HUES48 (cell line): ENCODE measurements around the gene YTHDF1.

Source experiments
- H3K27ac ChIP-seq: one replicate; pipeline ENCODE4 v1.7.0; 2013; ENCODE audit warnings: low read depth, low read length, inconsistent platforms
- H3K27me3 ChIP-seq: 2 replicates; pipeline ENCODE4 v1.6.1; 2013; ENCODE audit warnings: mild to moderate bottlenecking, low read length; ENCODE audit not compliant: control insufficient read depth, insufficient read depth
- H3K36me3 ChIP-seq: 2 replicates; pipeline ENCODE4 v1.6.1; 2013; ENCODE audit warnings: low read length; ENCODE audit not compliant: control insufficient read depth, insufficient read depth
- H3K4me1 ChIP-seq: 2 replicates; pipeline ENCODE4 v1.6.1; 2013; ENCODE audit warnings: mild to moderate bottlenecking, low read length; ENCODE audit not compliant: control insufficient read depth, insufficient read depth
- H3K4me3 ChIP-seq: 2 replicates; pipeline ENCODE4 v1.5.1; 2013; ENCODE audit warnings: mild to moderate bottlenecking, low read depth, low read length
- H3K9ac ChIP-seq: 2 replicates; pipeline ENCODE4 v1.6.1; 2013; ENCODE audit warnings: mild to moderate bottlenecking, low read depth, low read length, moderate library complexity
- H3K9me3 ChIP-seq: 2 replicates; pipeline ENCODE4 v1.6.1; 2013; ENCODE audit warnings: low read length; ENCODE audit not compliant: control insufficient read depth, insufficient read depth

Gene YTHDF1

DNA sequence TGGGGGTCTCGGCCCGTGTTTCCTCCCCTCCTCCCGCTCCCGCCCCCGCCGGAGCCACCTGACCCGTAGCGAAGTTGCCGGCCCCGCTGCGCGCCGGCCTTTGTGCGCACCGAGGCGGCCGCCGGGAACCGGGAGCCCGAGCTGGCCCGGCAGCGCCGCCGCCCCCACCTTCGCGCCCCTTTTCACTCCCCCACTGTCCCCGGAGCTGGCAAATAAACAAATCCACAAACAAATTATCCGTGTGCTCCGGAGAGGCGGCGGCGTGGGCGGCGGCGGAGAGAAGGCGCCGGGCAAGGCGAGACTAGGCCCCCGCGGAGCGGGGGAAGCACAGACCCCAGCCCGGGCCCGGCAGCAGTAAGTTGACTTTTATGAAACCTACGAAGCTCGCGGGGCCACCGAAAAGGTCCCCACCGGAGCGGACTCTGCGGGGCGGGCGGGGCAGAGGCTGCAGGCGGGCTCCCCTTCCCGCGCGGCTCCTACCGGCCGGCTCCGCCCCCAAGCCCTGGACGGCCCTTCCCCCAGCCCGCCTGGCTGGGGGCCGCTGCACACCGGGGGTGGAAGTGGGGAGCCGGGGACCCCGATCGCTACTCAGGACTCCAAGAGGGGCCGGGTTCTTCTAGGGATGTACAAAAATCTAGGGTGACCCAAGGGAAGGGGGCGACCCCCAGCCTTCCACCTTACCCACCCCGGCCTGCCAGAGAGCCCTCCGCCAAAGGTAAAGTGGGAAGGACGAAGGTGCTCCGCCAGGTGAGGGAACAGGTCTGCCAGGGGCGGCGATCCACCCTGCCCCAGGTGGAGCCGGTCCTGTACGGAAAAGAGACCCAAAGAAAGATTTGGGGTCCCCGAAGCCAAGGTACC lies 40.7 kb downstream of the YTHDF1 start:
- Histone ChIP-seq H3K27ac (no peak overlapping the region), H3K9ac (no peak overlapping the region), H3K27me3 (peaks cover 71% of the 10 kb centered on the region), H3K9me3 (no peaks in the 10 kb centered on the region), H3K36me3 (no peaks in the 10 kb centered on the region), H3K4me1 (peaks cover 17% of the 10 kb centered on the region; the same call in 1 of the 2 replicates), H3K4me3 (peak overlapping the region; percentile 46)

DNA sequence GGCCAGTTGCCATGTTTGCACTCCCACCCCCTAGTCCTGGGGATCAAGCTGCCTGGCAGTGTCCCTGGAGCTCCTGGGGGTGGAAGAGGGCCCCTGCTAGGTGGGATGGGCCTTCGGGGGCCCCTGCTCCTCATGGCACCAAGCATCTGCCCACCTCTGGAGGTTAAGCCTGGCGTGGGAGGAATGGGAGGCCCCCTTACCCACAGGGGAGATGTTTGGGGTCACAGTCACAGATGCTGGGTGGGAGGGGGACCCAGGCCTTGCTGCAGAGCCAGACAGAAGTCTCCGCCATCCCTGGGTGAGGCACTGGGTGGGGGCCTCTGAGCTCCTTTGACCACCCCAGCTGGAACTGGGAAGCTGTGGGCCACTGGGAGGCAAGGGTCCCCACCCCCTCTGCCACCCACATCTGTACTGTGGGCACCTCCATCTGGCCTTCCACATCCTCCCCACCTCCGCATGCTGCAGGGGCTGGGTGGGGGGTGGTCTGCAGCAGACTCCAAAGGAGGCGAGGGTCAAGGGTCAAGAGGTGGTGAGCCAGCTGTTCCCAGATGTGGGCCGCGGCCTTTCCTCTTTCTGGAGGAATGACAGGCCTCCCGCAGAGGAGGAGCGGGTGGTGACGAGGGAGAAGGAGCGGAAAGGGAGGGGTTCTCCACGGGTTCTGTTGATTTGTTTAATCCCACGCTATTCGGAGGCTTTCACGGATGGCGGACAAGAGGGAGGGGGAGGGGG lies 41.5 kb downstream of the YTHDF1 start:
- no peaks in the 10 kb centered on the region for H3K36me3 ChIP-seq
- no peak overlapping the region for H3K27ac ChIP-seq
- peaks cover 11% of the 10 kb centered on the region; the same call in 1 of the 2 replicates for H3K4me1 ChIP-seq
- no peak overlapping the region for H3K9ac ChIP-seq
- peak overlapping the region; percentile 46; the same call in 1 of the 2 replicates for H3K4me3 ChIP-seq
- H3K27me3 ChIP-seq: peaks cover 64% of the 10 kb centered on the region
- no peaks in the 10 kb centered on the region for H3K9me3 ChIP-seq

- Histone ChIP-seq H3K4me3 (no peak overlapping the region), H3K27ac (no peak overlapping the region), H3K9me3 (no peaks in the 10 kb centered on the region), H3K36me3 (no peaks in the 10 kb centered on the region), H3K9ac (no peak overlapping the region), H3K27me3 (peaks cover 64% of the 10 kb centered on the region), H3K4me1 (peaks cover 11% of the 10 kb centered on the region; the same call in 1 of the 2 replicates)
These were observed 42.3 kb downstream of the YTHDF1 start for GRCh38 chr20:63173552-63174191.

- H3K27ac ChIP-seq: no peak overlapping the region
- H3K4me3 ChIP-seq: no peak overlapping the region
- H3K36me3 ChIP-seq: no peaks in the 10 kb centered on the region
- H3K27me3 ChIP-seq: peaks cover 57% of the 10 kb centered on the region
- no peak overlapping the region for H3K9ac ChIP-seq
- H3K4me1 ChIP-seq: peaks cover 11% of the 10 kb centered on the region; the same call in 1 of the 2 replicates
- H3K9me3 ChIP-seq: no peaks in the 10 kb centered on the region
These were observed 43.2 kb downstream of the YTHDF1 start for GRCh38 chr20:63172726-63173125.

DNA sequence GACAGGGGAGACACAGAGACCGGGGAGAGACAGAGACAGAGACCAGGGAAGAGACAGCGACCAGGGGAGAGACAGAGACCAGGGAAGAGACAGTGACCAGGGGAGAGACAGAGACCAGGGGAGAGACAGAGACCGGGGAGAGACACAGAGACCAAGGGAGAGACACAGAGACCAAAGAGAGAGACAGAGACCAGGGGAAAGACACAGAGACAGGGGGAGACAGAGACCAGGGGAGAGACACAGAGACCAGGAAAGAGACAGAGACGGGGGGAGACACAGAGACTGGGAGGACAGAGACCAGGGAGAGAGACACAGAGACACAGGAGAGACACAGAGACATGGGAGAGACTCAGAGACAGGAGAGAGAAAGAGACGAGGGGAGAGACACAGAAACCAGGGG lies 43.9 kb downstream of the YTHDF1 start:
- Histone ChIP-seq H3K27ac (no peak overlapping the region), H3K4me3 (no peak overlapping the region), H3K9ac (no peak overlapping the region), H3K27me3 (peaks cover 50% of the 10 kb centered on the region), H3K4me1 (peaks cover 11% of the 10 kb centered on the region; the same call in 1 of the 2 replicates), H3K36me3 (no peaks in the 10 kb centered on the region), H3K9me3 (no peaks in the 10 kb centered on the region)

- no peaks in the 10 kb centered on the region for H3K9me3 ChIP-seq
- H3K9ac ChIP-seq: no peak overlapping the region
- peaks cover 27% of the 10 kb centered on the region for H3K27me3 ChIP-seq
- H3K27ac ChIP-seq: no peak overlapping the region
- no peaks in the 10 kb centered on the region for H3K36me3 ChIP-seq
- H3K4me1 ChIP-seq: peaks cover 3% of the 10 kb centered on the region; the same call in 1 of the 2 replicates
- no peak overlapping the region for H3K4me3 ChIP-seq
These were observed 46.2 kb downstream of the YTHDF1 start for GRCh38 chr20:63169681-63170080.

DNA sequence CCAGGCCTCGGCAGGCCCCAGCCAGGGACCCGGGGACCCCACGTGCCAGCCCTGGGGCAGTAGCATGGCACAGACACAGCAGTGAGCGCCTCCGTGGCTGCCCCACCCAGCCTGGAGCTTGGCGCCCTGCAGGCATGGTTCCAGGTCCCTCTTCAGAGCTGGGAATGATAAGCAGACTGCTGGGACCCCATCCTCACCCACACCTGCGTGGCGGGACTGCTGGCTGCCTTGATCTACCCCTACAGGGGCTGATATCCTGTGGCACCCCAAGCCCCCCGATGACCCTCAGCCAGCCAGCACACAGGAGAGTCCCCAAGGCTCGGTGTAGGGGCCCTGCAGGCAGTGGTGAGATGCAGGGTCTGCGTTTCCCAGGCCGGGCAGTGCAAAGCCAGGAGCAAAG lies 47.1 kb downstream of the YTHDF1 start:
- H3K4me3 ChIP-seq: no peak overlapping the region
- H3K27me3 ChIP-seq: peaks cover 18% of the 10 kb centered on the region
- H3K9me3 ChIP-seq: no peaks in the 10 kb centered on the region
- H3K36me3 ChIP-seq: no peaks in the 10 kb centered on the region
- 0 out of 2 replicates have a peak, but pooled peaks cover 3% of the 10 kb centered on the region for H3K4me1 ChIP-seq
- H3K9ac ChIP-seq: no peak overlapping the region
- H3K27ac ChIP-seq: no peak overlapping the region

DNA sequence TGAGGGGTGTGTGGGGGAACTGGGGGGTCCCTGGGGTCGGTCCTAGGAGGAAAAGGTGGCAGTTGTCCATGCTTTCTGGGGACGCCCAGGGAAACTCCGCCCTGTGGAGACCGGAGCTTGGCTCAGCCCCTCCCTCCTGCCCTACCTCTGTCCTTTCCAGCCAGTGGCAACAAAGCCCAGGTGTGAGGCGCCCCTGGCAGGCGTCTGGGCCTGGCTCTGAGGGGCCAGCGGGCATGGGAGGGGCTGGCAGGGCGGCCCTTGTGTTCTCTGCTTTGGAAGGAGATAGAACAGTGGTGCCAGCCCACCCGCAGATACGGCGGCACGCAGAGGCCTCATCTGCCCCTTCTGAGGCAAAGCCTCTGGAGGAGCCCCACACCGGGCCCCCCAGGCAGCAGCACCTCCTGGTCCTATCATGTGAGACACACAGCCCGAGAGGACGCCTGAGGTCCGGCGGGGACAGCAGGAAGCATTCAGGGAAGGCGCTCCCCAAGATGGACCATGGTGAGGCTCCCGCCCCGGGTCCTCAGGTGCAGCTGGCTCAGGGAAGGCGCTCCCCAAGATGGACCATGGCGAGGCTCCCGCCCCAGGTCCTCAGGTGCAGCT lies 47.9 kb downstream of the YTHDF1 start:
- Histone ChIP-seq H3K4me3 (no peak overlapping the region), H3K36me3 (no peaks in the 10 kb centered on the region), H3K27ac (no peak overlapping the region), H3K9me3 (no peaks in the 10 kb centered on the region), H3K9ac (no peak overlapping the region), H3K4me1 (0 out of 2 replicates have a peak, but pooled peaks cover under 1% of the 10 kb centered on the region), H3K27me3 (peaks cover 10% of the 10 kb centered on the region; the same call in 1 of the 2 replicates)

DNA sequence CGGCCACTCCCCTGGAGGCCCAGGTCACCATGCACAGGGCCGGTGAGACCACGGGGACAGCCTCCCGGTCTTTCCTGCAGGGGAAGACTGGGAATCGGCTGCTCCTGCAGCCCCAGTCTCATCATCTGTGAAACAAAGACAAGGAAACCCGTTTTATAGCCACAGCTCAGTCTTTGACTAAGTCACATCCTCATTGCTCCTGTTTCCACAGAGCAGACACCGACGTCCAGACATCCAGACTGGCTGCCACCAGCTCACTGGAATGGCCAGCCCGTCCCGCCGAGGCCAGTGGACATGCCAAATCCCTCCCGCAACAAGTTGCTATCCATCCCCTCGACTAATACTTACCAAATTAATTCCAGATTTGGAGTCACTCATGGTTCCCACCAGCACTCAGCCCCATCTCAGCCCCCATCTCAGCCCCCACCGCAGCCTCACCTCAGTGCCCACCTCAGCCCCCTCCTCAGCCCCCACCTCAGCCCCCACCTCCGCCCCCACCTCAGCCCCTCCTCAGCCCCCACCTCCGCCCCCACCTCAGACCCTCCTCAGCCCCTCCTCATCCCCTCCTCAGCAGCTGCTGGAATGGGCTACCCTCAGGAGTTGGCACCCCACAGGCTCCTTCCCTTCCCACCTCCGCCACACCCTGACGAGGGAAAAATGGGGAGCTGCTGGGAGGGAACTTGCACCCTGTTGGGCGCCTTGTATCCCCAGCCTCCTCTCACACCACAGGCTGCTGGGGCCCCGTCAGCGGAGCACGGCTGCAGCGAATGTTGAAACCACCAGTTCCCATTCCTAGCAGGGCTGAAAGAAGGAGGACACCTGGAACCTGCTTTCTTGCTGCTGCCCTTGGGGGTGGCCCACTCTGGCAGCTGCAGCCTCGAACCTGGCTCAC lies 48.7 kb downstream of the YTHDF1 start:
- H3K9ac ChIP-seq: no peak overlapping the region

More for the DNA sequence above, 48.7 kb downstream of the YTHDF1 start:
- Histone ChIP-seq H3K4me1 (no peaks in the 10 kb centered on the region), H3K9me3 (no peaks in the 10 kb centered on the region), H3K36me3 (no peaks in the 10 kb centered on the region), H3K4me3 (no peak overlapping the region), H3K27me3 (0 out of 2 replicates have a peak, but pooled peaks cover 4% of the 10 kb centered on the region), H3K27ac (no peak overlapping the region)
